Thyroid gland (tissue), 4 donors: ENCODE data around the gene CWF19L2. TPM values are rescaled to one million over a fixed set of nuclear protein-coding genes. Genes with fewer than 3 reads are reported as not detected.

Experiments used
- DNase-seq, 2 donors: peaks; one replicate each; pipeline ENCODE4 v3.0.0-alpha.2; 2019
- H3K27ac ChIP-seq, 3 donors: fragments of 200-600 bp; sonication (generic); 1 replicate in 2 of 3; 2 replicates in 1 of 3; pipeline ENCODE4 v1.5.1; 2016 to 2019; ENCODE audit warnings: mild to moderate bottlenecking in 1 of 3, moderate library complexity in 1 of 3
- H3K27me3 ChIP-seq: fragments of 200-600 bp; sonication (generic); one replicate; pipeline ENCODE4 v1.5.1; 2019
- H3K36me3 ChIP-seq, 2 donors: fragments of 200-600 bp; sonication (generic); one replicate each; pipeline ENCODE4 v1.5.1; 2016 to 2019
- H3K4me1 ChIP-seq, 2 donors: fragments of 200-600 bp; sonication (generic); one replicate each; pipeline ENCODE4 v1.5.1; 2017 to 2019
- H3K4me3 ChIP-seq, 3 donors: fragments of 200-600 bp; sonication (generic); replicated peaks in 1 of 3; 1 replicate in 2 of 3; 2 replicates in 1 of 3; pipeline ENCODE4 v1.5.1; 2016; ENCODE audit warnings: mild to moderate bottlenecking in 1 of 3
- H3K9me3 ChIP-seq: fragments of 200-600 bp; sonication (generic); one replicate; pipeline ENCODE4 v1.5.1; 2017
- POLR2A ChIP-seq, 2 donors: fragments of 450-650 bp; IDR thresholded peaks; one replicate each; pipeline ENCODE4 v1.6.1; 2017; ENCODE audit warnings: antibody characterized with exemption in 2 of 2, mild to moderate bottlenecking in 2 of 2, moderate library complexity in 1 of 2
- WGBS, 2 donors: methylation state at CpG; one replicate each; pipeline ENCODE4 v1.1.5; 2017; 5-methylcytosine and 5-hydroxymethylcytosine counted together
- intact Hi-C: fragments of 100-400 bp; cut with DNase I; formaldehyde crosslinking; loops from one replicate; pipeline ENCODE4 v1.15.1; 2023
- total RNA-seq, 4 donors: library from RNA; depleted of rRNA; stranded (reverse); fragments of >200 nt; gene quantifications; one replicate each; pipeline ENCODE4 v1.2.3, GENCODE V29; 2016
- TF ChIP-seq, protein P1 (sequence below), 6 experiments: fragments of 200-600 bp in 3 of 6; fragments of 450-650 bp in 3 of 6; sonication (generic) in 3 of 6; IDR thresholded peaks; one replicate each; pipeline ENCODE4 v1.5.1; 2016 to 2019; ENCODE audit warnings: antibody characterized with exemption in 6 of 6, mild to moderate bottlenecking in 2 of 6, inconsistent platforms in 1 of 6, moderate library complexity in 1 of 6

The CWF19L2 gene
- total RNA-seq, 4 donors from 2014 or later = 26.2 to 50.9 (median 34.3) TPM

DNA sequence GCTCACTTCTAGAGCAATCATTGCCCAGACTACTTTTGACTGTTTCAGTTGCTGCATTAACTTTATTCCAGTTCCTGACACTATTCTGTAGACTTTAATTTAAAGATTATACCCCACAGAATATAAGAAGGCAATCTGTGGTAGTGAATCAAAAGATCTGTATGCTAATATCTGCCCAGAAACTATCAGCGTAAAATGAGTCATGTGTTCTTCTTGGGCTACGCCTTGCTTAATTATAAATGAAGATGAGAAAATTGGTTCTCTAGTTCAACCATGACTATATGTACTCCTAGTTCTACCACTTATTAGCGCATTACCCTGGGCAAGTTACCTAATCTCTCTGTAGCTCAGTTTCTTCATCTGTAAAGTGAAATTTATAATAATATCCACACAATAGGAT is 128.5 kb downstream of the CWF19L2 start:
- intact Hi-C loops = no loop called here
- WGBS, 2 donors = 96 to 97% methylated on average over 3 of the region's 3 CpGs
- Histone ChIP-seq H3K9me3 (no peaks in the 10 kb centered on the region), H3K27ac (no peak overlapping the region), H3K4me1 (no peaks in the 10 kb centered on the region), H3K27me3 (no peaks in the 10 kb centered on the region), H3K4me3 (no peak overlapping the region), H3K36me3 (peaks cover 3 to 7% of the 10 kb centered on the region in 2 donors)
- no peak for DNase-seq
- TF ChIP-seq POLR2A (IDR thresholded peaks at IDR 0.05) = no peak
- TF ChIP-seq, protein P1, sequence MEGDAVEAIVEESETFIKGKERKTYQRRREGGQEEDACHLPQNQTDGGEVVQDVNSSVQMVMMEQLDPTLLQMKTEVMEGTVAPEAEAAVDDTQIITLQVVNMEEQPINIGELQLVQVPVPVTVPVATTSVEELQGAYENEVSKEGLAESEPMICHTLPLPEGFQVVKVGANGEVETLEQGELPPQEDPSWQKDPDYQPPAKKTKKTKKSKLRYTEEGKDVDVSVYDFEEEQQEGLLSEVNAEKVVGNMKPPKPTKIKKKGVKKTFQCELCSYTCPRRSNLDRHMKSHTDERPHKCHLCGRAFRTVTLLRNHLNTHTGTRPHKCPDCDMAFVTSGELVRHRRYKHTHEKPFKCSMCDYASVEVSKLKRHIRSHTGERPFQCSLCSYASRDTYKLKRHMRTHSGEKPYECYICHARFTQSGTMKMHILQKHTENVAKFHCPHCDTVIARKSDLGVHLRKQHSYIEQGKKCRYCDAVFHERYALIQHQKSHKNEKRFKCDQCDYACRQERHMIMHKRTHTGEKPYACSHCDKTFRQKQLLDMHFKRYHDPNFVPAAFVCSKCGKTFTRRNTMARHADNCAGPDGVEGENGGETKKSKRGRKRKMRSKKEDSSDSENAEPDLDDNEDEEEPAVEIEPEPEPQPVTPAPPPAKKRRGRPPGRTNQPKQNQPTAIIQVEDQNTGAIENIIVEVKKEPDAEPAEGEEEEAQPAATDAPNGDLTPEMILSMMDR (IDR thresholded peaks at IDR 0.05) = no peak

DNA sequence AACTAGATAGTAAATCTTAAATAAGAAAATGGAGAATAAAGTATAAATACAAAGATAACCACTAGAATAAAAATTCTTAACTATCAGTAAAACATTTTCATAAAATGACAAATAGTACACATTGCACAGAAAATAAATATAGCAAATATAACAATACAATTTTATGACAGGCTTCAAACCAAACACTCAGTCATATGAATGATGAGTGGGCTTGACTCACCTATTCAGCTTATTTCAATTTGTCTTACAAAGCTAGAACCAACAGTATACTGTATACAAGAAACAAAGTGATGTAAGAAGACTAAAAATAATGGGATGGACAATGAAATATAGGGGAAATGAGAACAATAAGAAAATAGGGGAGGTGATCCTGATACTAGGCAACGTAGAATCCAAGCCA is 141.2 kb downstream of the CWF19L2 start:
- DNase-seq = no peak
- Histone ChIP-seq H3K36me3 (no peaks in the 10 kb centered on the region), H3K27ac (no peak overlapping the region), H3K9me3 (no peaks in the 10 kb centered on the region), H3K27me3 (no peaks in the 10 kb centered on the region), H3K4me1 (no peaks in the 10 kb centered on the region), H3K4me3 (no peak overlapping the region)
- WGBS, 2 donors = 84 to 85% methylated on average over 1 of the region's 1 CpG
- no peak for TF ChIP-seq POLR2A (IDR thresholded peaks at IDR 0.05)
- TF ChIP-seq, protein P1 (IDR thresholded peaks at IDR 0.05) = no peak
- intact Hi-C loops = no loop called here

DNA sequence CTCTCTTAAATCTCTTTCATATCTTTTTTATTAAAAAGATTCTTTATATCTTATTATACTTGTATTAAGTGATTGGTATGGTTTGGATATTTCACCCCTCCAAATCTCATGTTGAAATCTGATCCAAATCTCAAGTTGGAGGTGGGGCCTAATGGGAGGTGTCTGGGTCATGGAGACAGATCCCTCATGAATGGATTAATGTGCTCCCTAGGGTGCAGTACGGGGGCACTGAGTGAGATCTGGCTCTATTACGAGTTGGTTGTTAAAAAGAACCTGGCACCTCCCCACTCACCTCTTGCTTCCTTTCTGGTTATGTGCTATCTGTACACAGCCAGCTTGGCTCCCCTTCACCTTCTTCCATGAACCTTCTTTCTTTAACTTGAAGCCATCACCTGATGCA is 149.6 kb downstream of the CWF19L2 start:
- H3K36me3 ChIP-seq = peaks cover 4 to 6% of the 10 kb centered on the region in 2 donors

DNA sequence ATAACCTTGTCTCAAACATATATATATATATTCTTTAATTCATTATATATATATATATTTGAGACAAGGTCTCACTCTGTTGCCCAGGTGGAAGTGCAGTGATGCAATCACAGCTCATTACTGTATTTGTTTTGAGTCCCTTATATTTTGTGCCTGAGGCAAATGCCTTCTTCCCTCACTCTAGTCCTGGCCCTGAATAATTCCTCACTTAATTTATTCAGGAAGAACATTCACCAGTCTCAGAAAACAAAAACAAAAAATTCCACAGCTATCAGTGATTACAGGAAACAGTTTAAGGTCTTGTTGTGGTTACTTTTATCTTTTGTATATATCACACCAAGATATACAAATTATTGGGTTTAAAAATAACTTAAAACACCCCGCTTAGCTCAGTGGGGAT is 155.7 kb downstream of the CWF19L2 start:
- 81 to 89% methylated on average over 1 of the region's 1 CpG for WGBS, 2 donors
- intact Hi-C loops = no loop called here
- no peaks in the 10 kb centered on the region for H3K9me3 ChIP-seq
- no peak for DNase-seq
- peaks cover 0 to 6% of the 10 kb centered on the region in 2 donors for H3K36me3 ChIP-seq
- no peaks in the 10 kb centered on the region for H3K4me1 ChIP-seq
- no peak for TF ChIP-seq POLR2A (IDR thresholded peaks at IDR 0.05)
- TF ChIP-seq, protein P1 (IDR thresholded peaks at IDR 0.05) = no peak
- no peaks in the 10 kb centered on the region for H3K27me3 ChIP-seq
- H3K27ac ChIP-seq = no peak overlapping the region
- H3K4me3 ChIP-seq = no peak overlapping the region

More for the DNA sequence above, 149.6 kb downstream of the CWF19L2 start:
- no peaks in the 10 kb centered on the region for H3K4me1 ChIP-seq
- WGBS, 2 donors = 81 to 92% methylated on average over 2 of the region's 2 CpGs
- H3K27ac ChIP-seq = no peak overlapping the region
- intact Hi-C loops = no loop called here
- no peaks in the 10 kb centered on the region for H3K27me3 ChIP-seq
- TF ChIP-seq, protein P1 (IDR thresholded peaks at IDR 0.05) = no peak
- TF ChIP-seq POLR2A (IDR thresholded peaks at IDR 0.05) = no peak
- H3K9me3 ChIP-seq = no peaks in the 10 kb centered on the region
- no peak overlapping the region for H3K4me3 ChIP-seq
- no peak for DNase-seq

DNA sequence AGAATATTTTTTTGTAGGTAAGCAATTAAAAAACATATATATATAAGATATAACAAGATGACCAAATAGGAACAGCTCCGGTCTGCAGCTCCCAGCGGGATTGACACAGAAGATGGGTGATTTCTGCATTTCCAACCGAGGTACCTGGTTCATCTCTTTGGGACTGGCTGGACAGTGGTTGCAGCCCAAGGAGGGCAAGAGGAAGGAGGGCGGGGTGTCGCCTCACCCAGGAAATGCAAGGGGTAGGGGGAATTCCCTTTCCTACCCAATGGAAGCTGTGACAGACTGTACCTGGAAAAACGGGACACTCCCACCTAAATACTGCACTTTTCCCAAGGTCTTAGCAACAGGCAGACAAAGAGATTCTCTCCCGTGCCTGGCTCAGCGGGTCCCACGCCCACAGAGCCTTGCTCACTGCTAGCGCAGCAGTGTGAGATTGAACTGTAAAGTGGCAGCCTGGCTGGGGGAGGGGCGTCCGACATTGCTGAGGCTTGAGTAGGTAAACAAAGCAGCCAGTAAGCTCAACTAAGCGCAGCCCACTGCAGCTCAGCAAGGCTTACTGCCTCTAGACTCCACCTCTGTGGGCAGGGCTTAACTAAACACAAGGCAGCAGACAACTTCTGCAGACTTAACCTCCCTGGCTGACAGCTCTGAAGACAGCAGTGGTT is 163.8 kb downstream of the CWF19L2 start:
- Histone ChIP-seq H3K27ac (no peak overlapping the region), H3K4me1 (no peaks in the 10 kb centered on the region), H3K27me3 (no peaks in the 10 kb centered on the region), H3K36me3 (peaks cover 0 to 6% of the 10 kb centered on the region in 2 donors), H3K4me3 (no peak overlapping the region), H3K9me3 (no peaks in the 10 kb centered on the region)
- 96 to 98% methylated on average over 12 to 13 of the region's 13 CpGs for WGBS, 2 donors
- DNase-seq = no peak
- intact Hi-C loops = no loop called here
- TF ChIP-seq, protein P1 (IDR thresholded peaks at IDR 0.05) = no peak
- TF ChIP-seq POLR2A (IDR thresholded peaks at IDR 0.05) = no peak
